ENCODE measurements around the gene DPY19L1. TPM values are rescaled to one million over a fixed set of nuclear protein-coding genes. Genes with fewer than 3 reads are reported as not detected.
"Not testable (repeated sequence)": the region's sequence is repeated elsewhere in the genome, so short reads cannot be mapped to it uniquely, and the experiment has no call there.

The DPY19L1 gene
- total RNA-seq, 1 donor from 2014 or later = 33.6 TPM

DNA sequence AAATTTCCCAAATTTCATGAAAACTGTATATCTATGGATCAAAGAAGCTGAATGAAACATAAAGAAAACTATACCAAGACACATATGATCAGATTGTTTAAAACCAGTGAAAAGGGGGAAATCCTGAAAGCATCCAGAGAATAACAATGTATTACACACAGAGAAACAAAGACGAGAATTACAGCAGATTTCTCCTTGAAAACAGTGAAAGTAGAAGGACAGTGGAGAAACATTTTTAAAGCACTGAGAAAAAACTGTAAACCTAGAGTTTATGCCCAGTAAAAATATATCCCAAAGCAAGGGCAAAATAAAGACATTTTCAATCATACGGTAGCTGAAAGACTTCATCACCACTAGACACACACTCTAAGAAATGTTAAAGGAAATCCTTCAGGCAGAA lies 121.0 kb downstream of the DPY19L1 start:
- H3K4me3 Mint-ChIP-seq (ENCODE audit: unreplicated experiment) = no peak overlapping the region
- no peak overlapping the region for H3K27ac Mint-ChIP-seq (ENCODE audit: unreplicated experiment)
- H3K4me1 Mint-ChIP-seq (ENCODE audit: unreplicated experiment) = peaks cover 3% of the 10 kb centered on the region
- no peak for DNase-seq (ENCODE audit: low spot score)
- TF ChIP-seq, protein P1, sequence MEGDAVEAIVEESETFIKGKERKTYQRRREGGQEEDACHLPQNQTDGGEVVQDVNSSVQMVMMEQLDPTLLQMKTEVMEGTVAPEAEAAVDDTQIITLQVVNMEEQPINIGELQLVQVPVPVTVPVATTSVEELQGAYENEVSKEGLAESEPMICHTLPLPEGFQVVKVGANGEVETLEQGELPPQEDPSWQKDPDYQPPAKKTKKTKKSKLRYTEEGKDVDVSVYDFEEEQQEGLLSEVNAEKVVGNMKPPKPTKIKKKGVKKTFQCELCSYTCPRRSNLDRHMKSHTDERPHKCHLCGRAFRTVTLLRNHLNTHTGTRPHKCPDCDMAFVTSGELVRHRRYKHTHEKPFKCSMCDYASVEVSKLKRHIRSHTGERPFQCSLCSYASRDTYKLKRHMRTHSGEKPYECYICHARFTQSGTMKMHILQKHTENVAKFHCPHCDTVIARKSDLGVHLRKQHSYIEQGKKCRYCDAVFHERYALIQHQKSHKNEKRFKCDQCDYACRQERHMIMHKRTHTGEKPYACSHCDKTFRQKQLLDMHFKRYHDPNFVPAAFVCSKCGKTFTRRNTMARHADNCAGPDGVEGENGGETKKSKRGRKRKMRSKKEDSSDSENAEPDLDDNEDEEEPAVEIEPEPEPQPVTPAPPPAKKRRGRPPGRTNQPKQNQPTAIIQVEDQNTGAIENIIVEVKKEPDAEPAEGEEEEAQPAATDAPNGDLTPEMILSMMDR (IDR thresholded peaks at IDR 0.05; ENCODE audit: unreplicated experiment) = no peak
- H3K27me3 Mint-ChIP-seq (ENCODE audit: unreplicated experiment) = peaks cover 1% of the 10 kb centered on the region
- no peaks in the 10 kb centered on the region for H3K36me3 Mint-ChIP-seq (ENCODE audit: low read depth, unreplicated experiment)
- H3K9me3 Mint-ChIP-seq (ENCODE audit: unreplicated experiment) = no peaks in the 10 kb centered on the region

DNA sequence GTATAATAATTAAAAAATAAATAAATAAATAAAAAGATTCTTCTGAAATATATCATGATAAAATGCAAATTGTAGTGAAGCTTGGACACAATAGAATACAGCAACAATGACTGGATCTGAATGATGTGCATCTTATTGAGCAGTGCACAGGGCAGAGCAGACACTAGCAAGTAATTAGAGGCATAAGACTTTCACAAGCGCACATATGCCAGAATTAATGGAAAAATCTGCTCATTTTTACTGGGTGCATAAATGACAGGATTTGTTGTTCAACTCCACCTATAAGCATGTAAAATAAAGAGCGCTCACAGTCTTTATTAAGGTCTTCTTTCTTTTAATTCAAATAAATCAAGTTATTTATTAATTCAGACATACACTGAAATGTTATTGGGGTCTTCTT lies 125.0 kb downstream of the DPY19L1 start:
- no peaks in the 10 kb centered on the region for H3K9me3 Mint-ChIP-seq (ENCODE audit: unreplicated experiment)
- peaks cover 1% of the 10 kb centered on the region for H3K27me3 Mint-ChIP-seq (ENCODE audit: unreplicated experiment)
- no peak overlapping the region for H3K4me3 Mint-ChIP-seq (ENCODE audit: unreplicated experiment)
- no peaks in the 10 kb centered on the region for H3K36me3 Mint-ChIP-seq (ENCODE audit: low read depth, unreplicated experiment)
- DNase-seq (ENCODE audit: low spot score) = no peak
- TF ChIP-seq, protein P1 (IDR thresholded peaks at IDR 0.05; ENCODE audit: unreplicated experiment) = no peak
- no peak overlapping the region for H3K27ac Mint-ChIP-seq (ENCODE audit: unreplicated experiment)
- H3K4me1 Mint-ChIP-seq (ENCODE audit: unreplicated experiment) = no peaks in the 10 kb centered on the region

GRCh38 chr7:34906266-34906850 lies 130.9 kb downstream of the DPY19L1 start:
- not testable (repeated sequence) for DNase-seq (ENCODE audit: low spot score); H3K4me3 Mint-ChIP-seq (ENCODE audit: unreplicated experiment); H3K27ac Mint-ChIP-seq (ENCODE audit: unreplicated experiment); H3K4me1 Mint-ChIP-seq (ENCODE audit: unreplicated experiment); H3K27me3 Mint-ChIP-seq (ENCODE audit: unreplicated experiment); H3K36me3 Mint-ChIP-seq (ENCODE audit: low read depth, unreplicated experiment); H3K9me3 Mint-ChIP-seq (ENCODE audit: unreplicated experiment)

- DNase-seq (ENCODE audit: low spot score) = no peak
- Mint-ChIP-seq H3K4me1 (ENCODE audit: unreplicated experiment) (no peaks in the 10 kb centered on the region), H3K9me3 (ENCODE audit: unreplicated experiment) (no peaks in the 10 kb centered on the region), H3K27me3 (ENCODE audit: unreplicated experiment) (peaks cover 5% of the 10 kb centered on the region), H3K27ac (ENCODE audit: unreplicated experiment) (no peak overlapping the region), H3K4me3 (ENCODE audit: unreplicated experiment) (no peak overlapping the region), H3K36me3 (ENCODE audit: low read depth, unreplicated experiment) (no peaks in the 10 kb centered on the region)
- TF ChIP-seq, protein P1 (IDR thresholded peaks at IDR 0.05; ENCODE audit: unreplicated experiment) = no peak
Measured at GRCh38 chr7:34904987-34905386, 132.3 kb downstream of the DPY19L1 start.

GRCh38 chr7:34903921-34904320 lies 133.4 kb downstream of the DPY19L1 start:
- not testable (repeated sequence) for H3K9me3 Mint-ChIP-seq (ENCODE audit: unreplicated experiment); H3K27me3 Mint-ChIP-seq (ENCODE audit: unreplicated experiment); DNase-seq (ENCODE audit: low spot score); H3K36me3 Mint-ChIP-seq (ENCODE audit: low read depth, unreplicated experiment); H3K4me3 Mint-ChIP-seq (ENCODE audit: unreplicated experiment); H3K27ac Mint-ChIP-seq (ENCODE audit: unreplicated experiment); H3K4me1 Mint-ChIP-seq (ENCODE audit: unreplicated experiment)

DNA sequence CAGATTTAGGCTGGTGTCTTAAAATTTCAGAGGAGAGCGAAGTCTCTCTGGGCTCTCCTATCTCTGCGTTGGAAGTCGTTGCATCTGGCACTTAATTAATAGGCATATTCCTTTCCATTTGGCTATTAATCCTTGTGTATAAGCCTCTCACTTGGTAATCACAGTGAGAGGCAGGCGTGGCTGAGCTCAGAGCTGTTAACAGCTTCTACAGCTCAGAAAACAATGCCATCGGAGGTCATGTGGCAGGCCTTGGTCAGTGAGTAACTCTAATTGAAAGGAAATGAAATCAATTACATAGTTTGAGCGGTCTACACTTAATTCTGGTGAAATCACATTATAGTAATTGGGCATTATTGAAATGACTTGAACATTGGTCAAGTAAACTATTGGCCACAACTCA lies 135.1 kb downstream of the DPY19L1 start:
- TF ChIP-seq, protein P1 (IDR thresholded peaks at IDR 0.05; ENCODE audit: unreplicated experiment) = no peak
- Mint-ChIP-seq H3K9me3 (ENCODE audit: unreplicated experiment) (no peaks in the 10 kb centered on the region), H3K27me3 (ENCODE audit: unreplicated experiment) (peaks cover 10% of the 10 kb centered on the region), H3K4me3 (ENCODE audit: unreplicated experiment) (no peak overlapping the region), H3K36me3 (ENCODE audit: low read depth, unreplicated experiment) (no peaks in the 10 kb centered on the region), H3K27ac (ENCODE audit: unreplicated experiment) (no peak overlapping the region), H3K4me1 (ENCODE audit: unreplicated experiment) (no peaks in the 10 kb centered on the region)
- DNase-seq (ENCODE audit: low spot score) = no peak

Data from endothelial cell (in vitro differentiated cells).